Keratinocyte (primary cell): ENCODE data around the gene THBD. TPM values are rescaled to one million over a fixed set of nuclear protein-coding genes. Genes with fewer than 3 reads are reported as not detected.

ENCODE experiments used
- DNase-seq: peaks from one replicate; pipeline ENCODE4 v3.0.0-alpha.2; 2011; ENCODE audit warnings: low read depth, missing footprints, low spot score
- FAIRE-seq: peaks from 2 replicates; lab custom pipeline; 2011; peaks lifted over from hg19 to GRCh38; lab: Jason Lieb, UNC
- H2AFZ ChIP-seq: 2 replicates; pipeline ENCODE4 v1.6.0; 2012; ENCODE audit warnings: low read length, control low read depth, inconsistent platforms; ENCODE audit not compliant: control insufficient read depth
- H3K27ac ChIP-seq: 2 replicates; pipeline ENCODE4 v1.5.1; 2011; ENCODE audit warnings: low read length; ENCODE audit not compliant: control insufficient read depth, insufficient read depth
- H3K27me3 ChIP-seq: 3 replicates; pipeline ENCODE4 v1.6.0; 2011; ENCODE audit warnings: low read length; ENCODE audit not compliant: control insufficient read depth, insufficient read depth; ENCODE audit errors: extremely low read depth
- H3K36me3 ChIP-seq, 2 experiments: 2 replicates in 1 of 2; 3 replicates in 1 of 2; pipeline ENCODE4 v1.5.1; 2011; ENCODE audit warnings: low read length in 2 of 2, mild to moderate bottlenecking in 1 of 2; ENCODE audit not compliant: control insufficient read depth in 2 of 2, insufficient read depth in 2 of 2; ENCODE audit errors: extremely low read depth in 1 of 2
- H3K4me1 ChIP-seq: 3 replicates; pipeline ENCODE4 v1.5.1; 2011; ENCODE audit warnings: low read length; ENCODE audit not compliant: control insufficient read depth, insufficient read depth; ENCODE audit errors: extremely low read depth
- H3K4me2 ChIP-seq: 3 replicates; pipeline ENCODE4 v1.6.0; 2011; ENCODE audit warnings: low read depth, low read length; ENCODE audit not compliant: control insufficient read depth, insufficient read depth; ENCODE audit errors: extremely low read depth
- H3K4me3 ChIP-seq, 3 experiments: fragments of 200-600 bp in 1 of 3; sonication (generic) in 1 of 3; 2 replicates in 2 of 3; 3 replicates in 1 of 3; pipeline ENCODE4 v1.5.1; 2011 to 2016; ENCODE audit warnings: low read length in 3 of 3, mild to moderate bottlenecking in 3 of 3, control low read depth in 2 of 3, inconsistent platforms in 1 of 3, low read depth in 1 of 3, mixed read lengths in 1 of 3, mixed run types in 1 of 3, moderate library complexity in 1 of 3; ENCODE audit not compliant: control insufficient read depth in 2 of 3, insufficient read depth in 2 of 3; ENCODE audit errors: extremely low read depth in 1 of 3
- H3K79me2 ChIP-seq: 2 replicates; pipeline ENCODE4 v1.6.0; 2012; ENCODE audit warnings: low read length; ENCODE audit not compliant: control insufficient read depth, insufficient read depth
- H3K9ac ChIP-seq: 3 replicates; pipeline ENCODE4 v1.6.0; 2011; ENCODE audit warnings: low read length; ENCODE audit not compliant: control insufficient read depth, insufficient read depth; ENCODE audit errors: extremely low read depth
- H3K9me1 ChIP-seq: 3 replicates; pipeline ENCODE4 v1.6.0; 2011; ENCODE audit warnings: low read length; ENCODE audit not compliant: control insufficient read depth, insufficient read depth; ENCODE audit errors: extremely low read depth
- H3K9me3 ChIP-seq: 2 replicates; pipeline ENCODE4 v1.5.1; 2012; ENCODE audit warnings: low read depth, low read length; ENCODE audit not compliant: control insufficient read depth
- H4K20me1 ChIP-seq: 3 replicates; pipeline ENCODE4 v1.6.0; 2011; ENCODE audit warnings: low read length; ENCODE audit not compliant: control insufficient read depth, insufficient read depth; ENCODE audit errors: extremely low read depth
- EZH2 ChIP-seq: IDR thresholded peaks from one replicate; pipeline ENCODE4 v1.6.1; 2012; ENCODE audit warnings: inconsistent platforms, mild to moderate bottlenecking, low read length, moderate library complexity
- dilution Hi-C: fragments of 300-500 bp; cut with MboI; formaldehyde crosslinking; loops from one replicate; pipeline ENCODE4 v1.7.0; 2020; ENCODE audit warnings: low sequenced_read_pairs; ENCODE audit not compliant: extremely low pct_ligation_motif_present
- polyA plus RNA-seq, 5 experiments: library from polyadenylated mRNA; depleted of rRNA in 3 of 5; stranded (reverse) in 3 of 5; stranded (forward) in 1 of 5; unstranded in 1 of 5; fragments of >200 nt; gene quantifications; 1 replicate in 1 of 5; 2 replicates in 3 of 5; 3 replicates in 1 of 5; pipeline versions ENCODE4 v1.2.1 to v1.2.3, GENCODE V29; 2011 to 2012; ENCODE audit warnings: missing spikeins in 2 of 5, low read depth in 1 of 5, low replicate concordance in 1 of 5
- TF ChIP-seq, protein P1 (sequence below), 3 experiments: IDR thresholded peaks in 1 of 3; conservative IDR thresholded peaks in 1 of 3; optimal IDR thresholded peaks in 1 of 3; 2 replicates in 2 of 3; 3 replicates in 1 of 3; pipeline versions ENCODE3 to v1.5.1; 2011; ENCODE audit warnings: low read length in 3 of 3, mild to moderate bottlenecking in 3 of 3, moderate library complexity in 2 of 3, control low read depth in 1 of 3, inconsistent platforms in 1 of 3; ENCODE audit not compliant: insufficient read depth in 2 of 3; ENCODE audit errors: extremely low read depth in 1 of 3

Gene THBD
- polyA plus RNA-seq, 1 donor (not counting 4 experiments of a cell fraction or from before 2014, with no cell fraction given): 4.7 TPM

DNA sequence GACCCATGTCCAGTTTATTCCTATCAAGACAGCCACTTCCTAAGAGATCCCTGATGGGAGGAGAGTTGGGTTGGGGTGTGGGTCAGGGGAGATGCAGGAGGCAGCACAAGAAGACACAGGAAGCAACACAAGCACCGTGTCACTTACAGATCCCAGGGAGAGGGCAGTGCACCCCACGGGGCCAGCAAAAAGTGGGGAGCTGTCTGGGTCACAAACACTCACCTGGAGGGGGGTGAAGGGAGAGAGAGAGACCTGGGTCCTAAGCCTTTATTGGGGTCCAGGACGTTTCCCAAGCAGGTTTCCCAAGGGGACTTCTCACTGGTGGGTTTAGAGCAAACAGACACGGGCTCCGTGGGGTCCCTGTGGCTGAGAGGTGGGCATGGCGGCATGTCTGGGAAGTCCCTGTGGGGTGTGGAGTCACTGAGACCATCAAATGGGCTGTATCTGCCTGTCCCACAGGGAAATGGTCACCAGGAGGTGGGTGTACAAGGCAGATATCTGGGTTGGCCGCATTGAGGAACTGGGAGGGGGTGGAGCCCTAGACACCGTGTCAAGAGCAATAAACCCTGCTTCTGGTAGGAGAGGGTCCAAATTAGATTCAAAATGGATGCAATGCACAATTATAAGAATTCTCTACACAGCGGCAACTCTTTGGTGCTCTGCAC is 38.2 kb upstream of the THBD start:
- Histone ChIP-seq H3K9ac (no peak overlapping the region), H3K4me2 (no peak overlapping the region), H3K79me2 (no peaks in the 10 kb centered on the region), H3K27me3 (no peaks in the 10 kb centered on the region), H2AFZ (no peak overlapping the region), H3K9me3 (no peaks in the 10 kb centered on the region), H3K27ac (no peak overlapping the region), H3K9me1 (no peaks in the 10 kb centered on the region), H3K36me3 (no peaks in the 10 kb centered on the region), H3K4me3 (no peak overlapping the region), H4K20me1 (no peaks in the 10 kb centered on the region), H3K4me1 (peaks cover 8% of the 10 kb centered on the region)
- no peak for FAIRE-seq
- DNase-seq: no peak
- dilution Hi-C loops: no loop called here
- TF ChIP-seq EZH2: no peak
- TF ChIP-seq, protein P1, sequence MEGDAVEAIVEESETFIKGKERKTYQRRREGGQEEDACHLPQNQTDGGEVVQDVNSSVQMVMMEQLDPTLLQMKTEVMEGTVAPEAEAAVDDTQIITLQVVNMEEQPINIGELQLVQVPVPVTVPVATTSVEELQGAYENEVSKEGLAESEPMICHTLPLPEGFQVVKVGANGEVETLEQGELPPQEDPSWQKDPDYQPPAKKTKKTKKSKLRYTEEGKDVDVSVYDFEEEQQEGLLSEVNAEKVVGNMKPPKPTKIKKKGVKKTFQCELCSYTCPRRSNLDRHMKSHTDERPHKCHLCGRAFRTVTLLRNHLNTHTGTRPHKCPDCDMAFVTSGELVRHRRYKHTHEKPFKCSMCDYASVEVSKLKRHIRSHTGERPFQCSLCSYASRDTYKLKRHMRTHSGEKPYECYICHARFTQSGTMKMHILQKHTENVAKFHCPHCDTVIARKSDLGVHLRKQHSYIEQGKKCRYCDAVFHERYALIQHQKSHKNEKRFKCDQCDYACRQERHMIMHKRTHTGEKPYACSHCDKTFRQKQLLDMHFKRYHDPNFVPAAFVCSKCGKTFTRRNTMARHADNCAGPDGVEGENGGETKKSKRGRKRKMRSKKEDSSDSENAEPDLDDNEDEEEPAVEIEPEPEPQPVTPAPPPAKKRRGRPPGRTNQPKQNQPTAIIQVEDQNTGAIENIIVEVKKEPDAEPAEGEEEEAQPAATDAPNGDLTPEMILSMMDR (optimal IDR thresholded peaks at IDR 0.05 in 1 of 3, IDR thresholded peaks at IDR 0.05 in 1 of 3, conservative IDR thresholded peaks at IDR 0.05 in 1 of 3; ENCODE audit: extremely low read depth in 1 of 3, insufficient read depth in 2 of 3, low read length in 3 of 3): no peak

DNA sequence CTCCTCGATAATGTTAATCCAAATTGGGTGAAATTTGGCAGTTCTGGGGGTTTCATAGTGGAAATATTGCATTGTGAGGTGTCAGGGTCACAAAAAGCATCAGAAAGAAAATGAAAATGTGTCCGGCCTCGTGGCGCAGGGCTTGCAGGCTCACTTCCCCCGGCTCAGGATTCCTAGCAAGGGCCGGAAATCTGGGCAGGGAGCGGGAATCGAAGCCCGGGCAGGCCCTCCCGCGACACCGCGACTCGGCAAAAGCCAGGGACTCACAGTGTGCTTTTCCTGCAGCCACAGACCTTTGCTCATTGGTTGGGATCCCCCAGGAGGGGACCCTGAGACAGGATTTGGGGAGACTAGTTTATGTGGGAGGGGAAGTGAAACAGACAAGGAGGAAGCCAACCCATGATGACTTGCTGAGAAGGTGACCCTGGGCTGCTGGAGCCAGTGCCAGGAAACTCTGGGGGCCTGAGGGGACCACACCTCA is 37.5 kb upstream of the THBD start:
- Histone ChIP-seq H3K9ac (no peak overlapping the region), H4K20me1 (no peaks in the 10 kb centered on the region), H3K4me2 (no peak overlapping the region), H3K79me2 (no peaks in the 10 kb centered on the region), H3K27me3 (no peaks in the 10 kb centered on the region), H3K9me1 (no peaks in the 10 kb centered on the region), H3K4me3 (no peak overlapping the region), H2AFZ (no peak overlapping the region), H3K36me3 (no peaks in the 10 kb centered on the region), H3K9me3 (no peaks in the 10 kb centered on the region), H3K27ac (no peak overlapping the region), H3K4me1 (peaks cover 10% of the 10 kb centered on the region)
- FAIRE-seq (no peak), DNase-seq (no peak)
- dilution Hi-C loops: no loop called here
- TF ChIP-seq, protein P1 (optimal IDR thresholded peaks at IDR 0.05 in 1 of 3, IDR thresholded peaks at IDR 0.05 in 1 of 3, conservative IDR thresholded peaks at IDR 0.05 in 1 of 3; ENCODE audit: extremely low read depth in 1 of 3, insufficient read depth in 2 of 3, low read length in 3 of 3): no peak
- TF ChIP-seq EZH2: no peak
